Vagina (tissue), 2 donors: ENCODE measurements around the gene GSC2.

ENCODE experiments used
- CTCF ChIP-seq, 3 experiments: fragments of 450-650 bp in 2 of 3; fragments of 200-600 bp in 1 of 3; sonication (generic) in 1 of 3; IDR thresholded peaks; one replicate each; pipeline ENCODE4 v1.5.1; 2017 to 2019; ENCODE audit warnings: antibody characterized with exemption in 3 of 3, mild to moderate bottlenecking in 2 of 3, moderate library complexity in 2 of 3
- POLR2A ChIP-seq, 2 donors: fragments of 450-650 bp; IDR thresholded peaks; one replicate each; pipeline ENCODE4 v1.6.1; 2017; ENCODE audit warnings: antibody characterized with exemption in 2 of 2, mild to moderate bottlenecking in 2 of 2, moderate library complexity in 2 of 2

GRCh38 chr22:19169002-19169946 lies 19.2 kb upstream of the GSC2 start:
- TF ChIP-seq CTCF (IDR thresholded peaks at IDR 0.05) = no peak
- TF ChIP-seq POLR2A (IDR thresholded peaks at IDR 0.05) = no peak
